GM13977 (cell line): ENCODE results near the gene AGXT.

Experiments
- DNase-seq: peaks from one replicate; pipeline ENCODE4 v3.0.0; 2012; ENCODE audit warnings: low spot score
- CTCF ChIP-seq: IDR thresholded peaks from 2 replicates; pipeline ENCODE4 v1.5.1; 2012; ENCODE audit warnings: mild to moderate bottlenecking, control low read depth; ENCODE audit not compliant: insufficient read depth; ENCODE audit errors: extremely low read depth, missing control alignments
- in situ Hi-C: fragments of 300-500 bp; cut with MboI; formaldehyde crosslinking; loops from one replicate; pipeline ENCODE4 v1.12.0; 2022; ENCODE audit warnings: low sequenced_read_pairs, low pct_unique_long_range_greater_than_20kb, mixed read lengths, inconsistent platforms; ENCODE audit not compliant: unreplicated experiment

Gene AGXT

DNA sequence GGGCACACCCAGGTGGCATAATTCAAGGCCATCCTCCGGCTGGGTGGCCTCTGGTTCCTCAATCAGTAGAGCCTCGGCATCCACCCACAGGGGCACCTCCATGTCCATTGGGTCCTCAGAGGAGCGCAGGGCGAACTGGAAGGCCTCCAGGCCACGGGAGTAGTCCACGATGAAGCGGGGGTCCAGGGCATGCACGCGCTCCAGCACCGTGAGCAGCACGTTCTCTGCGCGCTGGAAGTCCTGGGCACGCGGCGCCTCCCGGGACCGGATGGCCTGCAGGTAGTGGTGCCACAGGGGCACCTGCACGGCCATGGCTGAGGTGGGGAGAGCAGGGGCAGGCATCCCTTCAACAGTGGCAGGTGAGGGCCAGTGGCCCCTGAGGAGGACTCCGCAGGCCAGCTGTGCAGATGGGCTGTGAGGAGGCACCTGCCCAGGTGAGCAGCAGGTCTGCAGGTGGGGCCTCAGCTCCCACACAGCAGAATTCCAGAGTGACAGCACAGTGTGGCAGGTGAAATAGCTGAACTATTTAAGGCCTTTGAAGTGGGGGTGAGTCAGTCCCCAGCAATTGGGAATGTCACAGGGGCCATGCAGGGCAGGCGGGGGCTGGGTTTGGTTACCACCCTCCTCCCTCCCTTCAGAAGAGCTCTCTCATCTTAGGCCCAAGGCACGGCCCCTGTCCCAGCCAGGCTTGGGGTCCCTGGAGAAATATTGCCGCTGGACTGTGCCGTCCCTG lies 27.2 kb downstream of the AGXT start, which contains the start of gene MAB21L4:
MAB21L4 (minus strand) TSS at position 501 of the 733 bp plus-strand sequence; CDS start at position 342, 159 bp downstream.
- DNase-seq = no peak
- TF ChIP-seq CTCF = no peak
- in situ Hi-C loops = no loop called here

DNA sequence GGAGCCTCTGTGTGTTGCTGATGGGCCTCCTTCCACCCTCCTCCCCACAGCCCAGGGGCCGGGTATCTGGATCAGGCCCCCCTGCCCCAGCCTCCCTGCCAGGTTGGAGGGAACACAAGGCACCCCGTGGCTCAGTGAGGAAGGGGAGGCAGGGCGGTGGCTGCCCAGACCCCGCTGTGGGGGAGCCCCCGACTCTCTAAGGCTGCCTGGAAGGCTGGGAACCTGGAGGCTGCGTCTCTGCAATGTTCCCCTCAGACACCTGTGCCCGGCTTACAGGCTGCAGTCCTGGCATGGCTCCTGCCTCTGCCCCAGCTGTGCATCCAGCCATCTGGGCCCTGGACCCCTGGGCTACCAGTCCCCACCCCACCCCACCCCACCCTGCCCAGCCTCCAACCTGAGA lies 27.8 kb downstream of the AGXT start:
- in situ Hi-C loops = no loop called here
- DNase-seq = no peak
- TF ChIP-seq CTCF = no peak

DNA sequence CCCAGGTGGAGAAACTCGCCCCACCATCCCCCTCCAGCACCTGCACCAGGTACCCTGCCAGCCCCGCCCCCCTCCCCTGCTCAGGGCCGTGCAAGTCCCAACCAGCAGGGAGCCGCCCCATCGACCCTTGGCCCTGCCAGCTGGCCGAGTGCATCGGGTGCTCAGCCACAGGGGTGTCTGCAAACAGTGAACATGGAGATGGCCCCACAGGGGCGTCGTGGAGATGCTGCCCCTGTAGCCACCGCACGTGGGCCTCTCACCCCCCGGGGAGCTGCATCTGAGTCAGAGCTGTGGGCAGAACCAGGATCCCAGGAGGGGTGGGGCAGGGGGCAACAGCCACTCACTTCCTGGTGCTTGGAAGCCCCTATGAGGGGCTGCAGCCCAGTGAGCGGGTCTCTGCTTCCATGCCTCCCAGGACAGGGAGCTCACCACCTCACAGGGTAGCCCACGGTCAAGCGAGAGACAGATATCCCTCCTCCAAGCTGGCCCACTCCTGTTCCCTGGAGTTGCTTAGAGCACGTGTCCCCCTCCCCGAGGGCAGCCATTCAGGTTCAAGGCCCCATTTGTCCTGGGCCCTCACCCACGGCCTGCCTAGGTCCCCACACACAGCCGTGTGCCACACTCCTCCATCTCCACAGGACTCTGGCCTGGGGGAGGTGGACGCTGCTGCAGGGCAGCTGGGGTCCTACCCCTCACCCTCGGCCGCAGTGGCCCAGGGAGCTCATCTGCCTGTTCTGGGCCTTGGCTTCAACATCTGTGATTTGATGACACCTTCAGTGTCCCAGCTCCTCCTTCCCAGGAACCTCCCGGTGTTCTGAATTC lies 28.5 kb downstream of the AGXT start:
- no peak for TF ChIP-seq CTCF
- no peak for DNase-seq
- in situ Hi-C loops = no loop called here

- DNase-seq = no peak
- TF ChIP-seq CTCF = no peak
- in situ Hi-C loops = no loop called here
Observed at GRCh38 chr2:240898108-240898730, 29.6 kb downstream of the AGXT start.

DNA sequence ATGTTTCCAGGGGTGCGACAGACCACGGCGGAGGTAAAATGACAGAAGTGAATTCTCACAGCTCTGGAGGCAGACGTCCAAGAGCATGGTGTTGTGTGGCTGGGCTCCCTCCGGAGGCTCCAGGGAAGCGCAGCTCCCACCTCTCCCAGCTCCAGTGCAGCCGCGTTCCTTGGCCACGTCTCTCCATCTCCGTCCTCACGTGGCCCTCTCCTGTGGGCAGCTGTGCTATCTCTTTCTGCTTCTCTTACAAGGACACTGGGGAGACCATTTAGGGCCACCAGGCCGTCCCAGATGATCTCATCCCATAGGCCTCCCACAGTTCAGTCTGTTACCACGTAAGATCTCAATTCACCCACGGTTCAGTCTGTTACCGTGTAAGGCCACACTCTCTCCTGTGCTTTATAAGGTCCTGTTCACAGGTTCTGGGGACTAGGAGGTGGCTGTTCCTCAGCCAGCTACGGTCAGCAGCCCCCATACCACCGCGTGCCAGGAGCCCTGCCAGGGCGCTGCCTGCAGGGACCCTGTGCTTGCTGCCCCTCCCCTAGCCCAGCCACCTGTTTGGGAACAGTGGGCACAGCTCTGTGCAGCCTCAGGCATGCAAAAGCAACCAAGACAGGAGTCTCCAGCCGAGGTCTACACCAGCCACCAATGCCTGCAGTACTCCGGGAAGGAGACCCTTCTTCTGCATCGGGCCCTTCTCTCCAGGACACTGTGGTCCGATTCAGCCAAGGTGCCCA lies 30.3 kb downstream of the AGXT start:
- in situ Hi-C loops = no loop called here
- TF ChIP-seq CTCF = no peak
- DNase-seq = no peak

GRCh38 chr2:240899468-240899865 lies 30.8 kb downstream of the AGXT start:
- in situ Hi-C loops = no loop called here
- TF ChIP-seq CTCF = no peak
- no peak for DNase-seq
